B cell (primary cell): ENCODE results near the gene PPP6R3. TPM values are rescaled to one million over a fixed set of nuclear protein-coding genes. Genes with fewer than 3 reads are reported as not detected.
A peak's percentile ranks its signal among the peaks of the same experiment; 100 is the strongest.

Experiments used
- ATAC-seq: fragments of 200-7000 bp; cut with Tn5 transposase; one replicate; pipeline ENCODE4 v1.10.0; 2021; ENCODE audit warnings: low read depth, mild to moderate bottlenecking, moderate number of reproducible peaks, moderate library complexity
- CTCF ChIA-PET: fragments of 350-600 bp; sonication (Branson Sonifier 250); formaldehyde crosslinking; loops from one replicate; lab custom pipeline; 2021; ENCODE audit warnings: antibody characterized with exemption, inconsistent platforms; lab: Charles Lee
- POLR2A ChIA-PET: fragments of 350-600 bp; sonication (Branson Sonifier 250); formaldehyde crosslinking; loops from one replicate; lab custom pipeline; 2021; ENCODE audit warnings: antibody characterized with exemption; lab: Charles Lee
- DNase-seq: peaks from one replicate; pipeline ENCODE4 v3.0.0; 2013
- H2AFZ ChIP-seq: 2 replicates; pipeline ENCODE4 v1.6.1; 2012; ENCODE audit warnings: mild to moderate bottlenecking, low read depth, low read length; ENCODE audit not compliant: insufficient read depth, poor library complexity, severe bottlenecking
- H3K27ac ChIP-seq, 2 donors: 1 replicate in 1 of 2; 2 replicates in 1 of 2; pipeline ENCODE4 v1.5.1; 2012 to 2013; ENCODE audit warnings: low read length in 2 of 2, mild to moderate bottlenecking in 2 of 2, moderate library complexity in 1 of 2
- H3K27me3 ChIP-seq, 4 experiments: fragments of 200-600 bp in 1 of 4; sonication (generic) in 1 of 4; replicated peaks in 1 of 4; 1 replicate in 2 of 4; 2 replicates in 2 of 4; pipeline versions ENCODE4 v1.6.1 to v1.7.0; 2013 to 2016; ENCODE audit warnings: low read length in 3 of 4, mild to moderate bottlenecking in 2 of 4, mixed read lengths in 1 of 4, moderate library complexity in 1 of 4; ENCODE audit not compliant: insufficient read depth in 4 of 4, control insufficient read depth in 3 of 4; ENCODE audit errors: control extremely low read depth in 1 of 4
- H3K36me3 ChIP-seq, 2 experiments: replicated peaks in 1 of 2; 1 replicate in 1 of 2; 2 replicates in 1 of 2; pipeline versions ENCODE4 v1.6.1 to v1.7.1; 2013; ENCODE audit warnings: low read length in 1 of 2; ENCODE audit not compliant: insufficient read depth in 2 of 2, control insufficient read depth in 1 of 2; ENCODE audit errors: control extremely low read depth in 1 of 2, extremely low read depth in 1 of 2
- H3K4me1 ChIP-seq, 2 donors: fragments of 200-600 bp in 1 of 2; sonication (generic) in 1 of 2; 1 replicate in 1 of 2; 2 replicates in 1 of 2; pipeline versions ENCODE4 v1.5.1 to v1.6.1; 2013 to 2017; ENCODE audit warnings: low read length in 2 of 2; ENCODE audit not compliant: control insufficient read depth in 2 of 2, insufficient read depth in 2 of 2
- H3K4me2 ChIP-seq: replicated peaks from 2 replicates; pipeline ENCODE3; 2012; ENCODE audit warnings: mild to moderate bottlenecking, low read depth, low read length; ENCODE audit not compliant: poor library complexity, severe bottlenecking
- H3K4me3 ChIP-seq, 5 experiments: fragments of 200-600 bp in 1 of 5; sonication (generic) in 1 of 5; 1 replicate in 3 of 5; 2 replicates in 2 of 5; pipeline versions ENCODE4 v1.5.1 to v1.7.0; 2011 to 2016; ENCODE audit warnings: low read length in 4 of 5, mild to moderate bottlenecking in 4 of 5, low read depth in 2 of 5, control low read depth in 1 of 5, moderate library complexity in 1 of 5; ENCODE audit not compliant: insufficient read depth in 1 of 5; ENCODE audit errors: control extremely low read depth in 1 of 5, extremely low read depth in 1 of 5
- H3K79me2 ChIP-seq: fragments of 200-600 bp; sonication (generic); one replicate; pipeline ENCODE4 v1.6.0; 2016; ENCODE audit warnings: low read length; ENCODE audit not compliant: control insufficient read depth, insufficient read depth
- H3K9ac ChIP-seq: fragments of 200-600 bp; sonication (generic); 2 replicates; pipeline ENCODE4 v1.6.1; 2017; ENCODE audit warnings: mild to moderate bottlenecking, low read length, moderate library complexity
- H3K9me3 ChIP-seq, 3 donors: one replicate each; pipeline versions ENCODE4 v1.6.1 to v1.7.1; 2013; ENCODE audit warnings: low read length in 2 of 3; ENCODE audit not compliant: control insufficient read depth in 2 of 3, insufficient read depth in 1 of 3; ENCODE audit errors: control extremely low read depth in 1 of 3
- H4K20me1 ChIP-seq: 2 replicates; pipeline ENCODE4 v1.6.0; 2012; ENCODE audit warnings: mild to moderate bottlenecking, low read length; ENCODE audit not compliant: insufficient read depth, control insufficient read depth, poor library complexity, severe bottlenecking
- H3K27ac Mint-ChIP-seq: one replicate; pipeline ENCODE4 v1.8.0; 2021; ENCODE audit warnings: mixed read lengths
- H3K27me3 Mint-ChIP-seq: one replicate; pipeline ENCODE4 v1.8.0; 2021; ENCODE audit warnings: mixed read lengths
- H3K4me1 Mint-ChIP-seq: one replicate; pipeline ENCODE4 v1.8.0; 2021; ENCODE audit warnings: mixed read lengths
- H3K4me3 Mint-ChIP-seq: one replicate; pipeline ENCODE4 v1.8.0; 2021; ENCODE audit warnings: mixed read lengths
- H3K9me3 Mint-ChIP-seq: one replicate; pipeline ENCODE4 v1.8.0; 2022; ENCODE audit warnings: mixed read lengths; ENCODE audit not compliant: insufficient read depth
- CTCF ChIP-seq: fragments of 200-600 bp; IDR thresholded peaks from one replicate; pipeline ENCODE4 v1.8.0; 2022; ENCODE audit warnings: antibody characterized with exemption, mild to moderate bottlenecking
- EZH2 ChIP-seq: IDR thresholded peaks from 2 replicates; pipeline ENCODE4 v1.6.1; 2012; ENCODE audit warnings: borderline replicate concordance, low read depth, mild to moderate bottlenecking, moderate library complexity, low read length; ENCODE audit not compliant: insufficient read depth, poor library complexity, severe bottlenecking
- WGBS: methylation state at CpG from one replicate; pipeline ENCODE4 v1.1.5; 2013; ENCODE audit warnings: missing lambda C conversion rate; ENCODE audit not compliant: insufficient coverage; 5-methylcytosine and 5-hydroxymethylcytosine counted together
- intact Hi-C: fragments of 100-400 bp; cut with micrococcal nuclease; formaldehyde crosslinking; loops from one replicate; pipeline ENCODE4 v1.10.0; 2022
- polyA plus RNA-seq: library from polyadenylated mRNA; depleted of rRNA; stranded (reverse); fragments of >200 nt; gene quantifications from 2 replicates; pipeline ENCODE4 v1.2.3, GENCODE V29; 2012
- total RNA-seq, 2 donors: library from RNA; stranded (reverse); fragments of 120-200 nt in 1 of 2; gene quantifications; 1 replicate in 1 of 2; 2 replicates in 1 of 2; pipeline versions ENCODE4 v1.2.3 to v1.2.4, GENCODE V29; 2013 to 2022

Gene PPP6R3
- total and polyA plus RNA-seq, 2 donors (not counting 1 experiment from before 2014, with no cell fraction given): 48.5 to 159 TPM

DNA sequence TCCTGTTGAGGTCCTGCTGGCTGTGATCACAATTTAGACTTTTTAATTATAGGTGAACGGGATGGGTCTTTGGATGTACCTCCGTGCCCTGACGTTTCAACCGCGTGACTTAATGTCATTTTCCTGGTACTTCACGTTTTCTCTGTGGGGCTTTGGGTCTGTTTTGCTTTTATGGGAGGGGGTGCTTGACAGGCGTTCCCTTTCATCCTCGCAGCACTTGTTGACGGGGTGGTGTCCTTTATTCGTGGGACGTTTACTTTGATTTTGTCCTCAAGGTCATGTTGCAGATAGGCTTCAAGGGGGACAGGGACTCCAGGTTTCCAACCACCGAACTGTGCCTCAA, 994 bp downstream of the PPP6R3 start:
- Histone ChIP-seq H3K27ac (peak overlapping the region in 1 of 2 donors; percentile 95), H3K79me2 (peaks cover 60% of the 10 kb centered on the region)
- intact Hi-C loops: loop anchor here (2.0 to 10.0 kb wide), 4 partner anchors 79 to 583 kb away; partner anchors contain the start of genes CHKA, NDUFS8, TCIRG1 and TPCN2

More for the DNA sequence above, 994 bp downstream of the PPP6R3 start:
- ATAC-seq (no peak), DNase-seq (no peak)
- H3K9me3 ChIP-seq: no peaks in the 10 kb centered on the region
- H3K27me3 ChIP-seq: no peaks in the 10 kb centered on the region
- peaks cover 51% of the 10 kb centered on the region for H3K4me1 Mint-ChIP-seq
- peak overlapping the region; percentile 71 for H3K27ac Mint-ChIP-seq
- WGBS: 2% methylated on average over 12 of the region's 12 CpGs
- peak overlapping the region; percentile 94 for H3K4me3 Mint-ChIP-seq
- TF ChIP-seq EZH2 (no peak), CTCF (no peak)
- no peaks in the 10 kb centered on the region for H3K9me3 Mint-ChIP-seq
- H3K27me3 Mint-ChIP-seq: no peaks in the 10 kb centered on the region
- H3K36me3 ChIP-seq: peaks cover 0 to 3% of the 10 kb centered on the region in 2 experiments
- peak overlapping the region; percentile 91 for H3K4me2 ChIP-seq
- H3K9ac ChIP-seq: peak overlapping the region; percentile 95
- peak overlapping the region; percentile 93 for H2AFZ ChIP-seq
- peak overlapping the region; percentile 79 to 96 (median 90) for H3K4me3 ChIP-seq
- peaks cover 51% of the 10 kb centered on the region for H4K20me1 ChIP-seq
- peaks cover 31 to 39% of the 10 kb centered on the region in 2 donors for H3K4me1 ChIP-seq
- CTCF ChIA-PET: no interaction called here
- POLR2A ChIA-PET: no interaction called here
